Activated effector memory CD4-positive, alpha-beta T cell treated with Interleukin-2 at 50 U/mL for 16 hours (primary cell): ENCODE measurements around the gene UCP3.

Source experiments
- DNase-seq: peaks from one replicate; pipeline ENCODE4 v3.0.0-alpha.2; 2020

The UCP3 gene

GRCh38 chr11:74008373-74009229 is at the start of gene UCP3:
Gene UCP3 (minus strand): TSS chr11:74009085. CDS start chr11:74007042, 2,043 bp downstream.
- DNase-seq = no peak

GRCh38 chr11:74057249-74058151 is 48.6 kb upstream of the UCP3 start:
- no peak for DNase-seq

GRCh38 chr11:74055938-74056337 is 47.1 kb upstream of the UCP3 start:
- no peak for DNase-seq

GRCh38 chr11:74050465-74050864 is 41.6 kb upstream of the UCP3 start:
- no peak for DNase-seq

GRCh38 chr11:74048993-74049392 is 40.1 kb upstream of the UCP3 start:
- no peak for DNase-seq

GRCh38 chr11:74044538-74044937 is 35.7 kb upstream of the UCP3 start:
- no peak for DNase-seq

- DNase-seq = no peak
Observed at GRCh38 chr11:74043450-74043849, 34.6 kb upstream of the UCP3 start.

- no peak for DNase-seq
Observed at GRCh38 chr11:74037309-74037708, 28.4 kb upstream of the UCP3 start.

GRCh38 chr11:74035264-74035663 is 26.4 kb upstream of the UCP3 start:
- DNase-seq = no peak

- DNase-seq = no peak
Observed at GRCh38 chr11:74033046-74033445, 24.2 kb upstream of the UCP3 start.

GRCh38 chr11:74030723-74031676 is 22.1 kb upstream of the UCP3 start:
- DNase-seq = no peak

- DNase-seq = no peak
Observed at GRCh38 chr11:74025467-74026166, 16.7 kb upstream of the UCP3 start.

GRCh38 chr11:74024261-74025029 is 15.6 kb upstream of the UCP3 start:
- no peak for DNase-seq

- DNase-seq = no peak
Observed at GRCh38 chr11:74023276-74023675, 14.4 kb upstream of the UCP3 start.

GRCh38 chr11:74022546-74022945 is 13.7 kb upstream of the UCP3 start:
- no peak for DNase-seq

- DNase-seq = no peak
Observed at GRCh38 chr11:74021998-74022397, 13.1 kb upstream of the UCP3 start.

- no peak for DNase-seq
Observed at GRCh38 chr11:74020539-74020938, 11.7 kb upstream of the UCP3 start.

GRCh38 chr11:74019860-74020259 is 11.0 kb upstream of the UCP3 start:
- DNase-seq = no peak

- DNase-seq = no peak
Observed at GRCh38 chr11:74019104-74019738, 10.3 kb upstream of the UCP3 start.

GRCh38 chr11:74018331-74019005 is 9.6 kb upstream of the UCP3 start:
- no peak for DNase-seq
